OCI-LY7 (cell line): Measurements from ENCODE around the gene DCAF15. TPM values are rescaled to one million over a fixed set of nuclear protein-coding genes. Genes with fewer than 3 reads are reported as not detected.

ENCODE experiments used
- BruUV-seq: library from RNA; stranded (reverse); fragments of 400-500 nt; replicated peaks from 2 replicates; lab custom pipeline; 2021; lab: Mats Ljungman, UMichigan
- CTCF ChIA-PET: fragments of 300-600 bp; sonication (Branson Sonifier 250); formaldehyde crosslinking; loops from one replicate; lab custom pipeline; 2022; ENCODE audit warnings: antibody characterized with exemption; ENCODE audit not compliant: unreplicated experiment; lab: Charles Lee
- POLR2A ChIA-PET: fragments of 300-600 bp; sonication (Branson Sonifier 250); formaldehyde crosslinking; loops from one replicate; lab custom pipeline; 2022; ENCODE audit warnings: antibody characterized with exemption; lab: Charles Lee
- DNase-seq: peaks from one replicate; pipeline ENCODE4 v3.0.0-alpha.2; 2015; ENCODE audit warnings: low spot score
- H2AFZ ChIP-seq: fragments of 200-600 bp; sonication (generic), shearing (Covaris generic); 2 replicates; pipeline ENCODE4 v1.6.1; 2014; ENCODE audit warnings: mild to moderate bottlenecking, antibody characterized with exemption, low read length, moderate library complexity
- H3K27ac ChIP-seq: fragments of 200-600 bp; sonication (generic); 2 replicates; pipeline ENCODE4 v1.5.1; 2014; ENCODE audit warnings: mixed run types, low read depth, mild to moderate bottlenecking, moderate library complexity, low read length, inconsistent platforms; ENCODE audit not compliant: poor library complexity, severe bottlenecking
- H3K36me3 ChIP-seq: fragments of 200-600 bp; sonication (generic); 2 replicates; pipeline ENCODE4 v1.6.1; 2014; ENCODE audit warnings: mild to moderate bottlenecking, antibody characterized with exemption, low read length, moderate library complexity, mixed read lengths; ENCODE audit not compliant: insufficient read depth
- H3K4me1 ChIP-seq: fragments of 200-600 bp; sonication (generic); 2 replicates; pipeline ENCODE4 v1.5.1; 2014; ENCODE audit warnings: mild to moderate bottlenecking, low read length; ENCODE audit not compliant: insufficient read depth, poor library complexity, severe bottlenecking
- H3K4me2 ChIP-seq: fragments of 200-600 bp; sonication (generic); 2 replicates; pipeline ENCODE4 v1.6.1; 2014; ENCODE audit warnings: mild to moderate bottlenecking, low read length
- H3K4me3 ChIP-seq: fragments of 200-600 bp; sonication (generic); 2 replicates; pipeline ENCODE4 v1.5.1; 2014; ENCODE audit warnings: mild to moderate bottlenecking, low read depth, low read length; ENCODE audit not compliant: poor library complexity, severe bottlenecking
- H3K79me2 ChIP-seq: fragments of 200-600 bp; sonication (generic); 2 replicates; pipeline ENCODE4 v1.6.1; 2016; ENCODE audit warnings: low read depth, mild to moderate bottlenecking, low read length, moderate library complexity, mixed read lengths; ENCODE audit not compliant: insufficient read depth
- H3K9me2 ChIP-seq: fragments of 200-600 bp; sonication (generic); 2 replicates; pipeline ENCODE4 v1.6.1; 2016; ENCODE audit warnings: mild to moderate bottlenecking, low read length, mixed read lengths; ENCODE audit not compliant: insufficient read depth
- H3K9me3 ChIP-seq: fragments of 200-600 bp; sonication (generic); 2 replicates; pipeline ENCODE4 v1.6.1; 2014; ENCODE audit warnings: mild to moderate bottlenecking, mixed run types, low read length, mixed read lengths
- H4K20me1 ChIP-seq: fragments of 200-600 bp; sonication (generic); 2 replicates; pipeline ENCODE4 v1.6.1; 2014; ENCODE audit warnings: mild to moderate bottlenecking, antibody characterized with exemption, low read length, moderate library complexity, mixed read lengths; ENCODE audit not compliant: insufficient read depth
- EZH2phosphoT487 ChIP-seq: fragments of 200-600 bp; sonication (generic); IDR thresholded peaks from 2 replicates; pipeline ENCODE4 v1.6.1; 2018; ENCODE audit warnings: low read depth, borderline replicate concordance, mild to moderate bottlenecking, mixed run types, antibody characterized with exemption, low read length, moderate library complexity, mixed read lengths
- intact Hi-C: fragments of 100-400 bp; cut with micrococcal nuclease; formaldehyde crosslinking; loops from one replicate; pipeline ENCODE4 v1.10.0; 2022; ENCODE audit not compliant: unreplicated experiment
- total RNA-seq, 2 experiments: library from RNA; depleted of rRNA in 1 of 2; stranded (reverse); fragments of >200 nt in 1 of 2; shearing (Covaris generic) in 1 of 2; gene quantifications; 2 replicates each; pipeline ENCODE4 v1.2.3, GENCODE V29; 2014 to 2022
- TF ChIP-seq, protein P1 (sequence below): fragments of 200-600 bp; sonication (generic); conservative IDR thresholded peaks from 2 replicates; pipeline ENCODE4 v1.5.1; 2014; ENCODE audit warnings: mild to moderate bottlenecking, antibody characterized with exemption, low read length, moderate library complexity, mixed read lengths

The DCAF15 gene
- total RNA-seq, 2 experiments from 2014 or later, result 71.3 to 86.2 TPM

DNA sequence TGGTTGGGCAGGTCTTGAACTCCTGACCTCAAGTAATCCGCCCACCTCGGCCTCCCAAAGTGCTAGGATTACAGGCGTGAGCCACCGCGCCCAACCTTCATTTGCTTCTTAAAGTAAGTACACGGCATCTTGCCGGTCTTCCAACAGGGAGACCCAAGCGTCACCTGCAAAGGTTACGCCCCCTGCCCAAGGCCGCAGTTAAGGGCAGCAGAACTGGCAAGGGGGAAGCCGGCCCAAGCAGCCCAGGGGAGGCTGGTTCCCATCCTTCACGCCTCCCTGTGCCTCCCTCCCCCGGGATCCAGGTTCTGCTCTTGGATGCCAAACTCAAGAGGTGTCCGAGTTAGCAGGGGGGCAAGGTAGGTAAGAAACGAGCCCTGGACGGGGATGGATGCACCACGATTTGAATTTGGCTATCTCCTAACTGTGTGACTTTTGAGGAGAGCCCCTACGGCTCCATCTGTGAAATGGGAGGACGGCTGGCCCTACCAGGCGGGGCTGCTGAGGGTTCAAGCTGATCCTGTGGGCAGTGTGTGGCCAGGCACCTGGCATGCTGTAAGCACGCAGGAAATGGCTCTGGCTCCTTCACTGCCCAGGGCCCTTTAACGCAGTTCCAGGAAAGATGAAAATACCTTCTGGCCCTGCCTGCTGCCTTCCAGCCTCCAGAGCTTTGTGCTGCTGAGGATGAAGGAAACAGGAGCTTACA lies 44.8 kb downstream of the DCAF15 start:
- Histone ChIP-seq H3K36me3 (peaks cover 56% of the 10 kb centered on the region), H3K4me1 (peaks cover 18% of the 10 kb centered on the region), H3K9me2 (no peaks in the 10 kb centered on the region), H3K79me2 (peaks cover 29% of the 10 kb centered on the region), H3K4me2 (no peak overlapping the region), H3K9me3 (peaks cover 9% of the 10 kb centered on the region), H2AFZ (no peak overlapping the region), H3K4me3 (no peak overlapping the region), H4K20me1 (no peaks in the 10 kb centered on the region), H3K27ac (no peak overlapping the region)
- no peak for TF ChIP-seq EZH2phosphoT487
- TF ChIP-seq, protein P1, sequence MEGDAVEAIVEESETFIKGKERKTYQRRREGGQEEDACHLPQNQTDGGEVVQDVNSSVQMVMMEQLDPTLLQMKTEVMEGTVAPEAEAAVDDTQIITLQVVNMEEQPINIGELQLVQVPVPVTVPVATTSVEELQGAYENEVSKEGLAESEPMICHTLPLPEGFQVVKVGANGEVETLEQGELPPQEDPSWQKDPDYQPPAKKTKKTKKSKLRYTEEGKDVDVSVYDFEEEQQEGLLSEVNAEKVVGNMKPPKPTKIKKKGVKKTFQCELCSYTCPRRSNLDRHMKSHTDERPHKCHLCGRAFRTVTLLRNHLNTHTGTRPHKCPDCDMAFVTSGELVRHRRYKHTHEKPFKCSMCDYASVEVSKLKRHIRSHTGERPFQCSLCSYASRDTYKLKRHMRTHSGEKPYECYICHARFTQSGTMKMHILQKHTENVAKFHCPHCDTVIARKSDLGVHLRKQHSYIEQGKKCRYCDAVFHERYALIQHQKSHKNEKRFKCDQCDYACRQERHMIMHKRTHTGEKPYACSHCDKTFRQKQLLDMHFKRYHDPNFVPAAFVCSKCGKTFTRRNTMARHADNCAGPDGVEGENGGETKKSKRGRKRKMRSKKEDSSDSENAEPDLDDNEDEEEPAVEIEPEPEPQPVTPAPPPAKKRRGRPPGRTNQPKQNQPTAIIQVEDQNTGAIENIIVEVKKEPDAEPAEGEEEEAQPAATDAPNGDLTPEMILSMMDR, result no peak
- CTCF ChIA-PET, result no interaction called here
- BruUV-seq, result no TSS peak
- intact Hi-C loops, result no loop called here
- POLR2A ChIA-PET, result no interaction called here
- no peak for DNase-seq

DNA sequence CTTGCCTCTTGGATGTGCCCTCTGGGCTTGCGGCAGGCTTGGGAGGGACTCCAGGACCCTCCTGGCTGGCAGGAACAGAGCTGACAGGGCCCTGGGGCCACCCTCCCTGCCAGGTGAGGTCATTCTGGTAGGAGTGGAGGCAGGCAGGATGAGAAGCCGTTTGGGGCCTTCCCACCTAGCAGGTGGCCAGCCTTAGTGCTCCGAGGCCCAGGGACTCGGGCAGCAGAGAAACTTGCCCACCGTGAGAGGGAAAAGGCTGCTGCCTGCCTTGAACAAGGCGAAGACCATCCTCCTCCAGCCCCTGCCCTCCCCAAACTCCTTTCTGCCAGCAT lies 45.3 kb downstream of the DCAF15 start:
- Histone ChIP-seq H3K79me2 (peaks cover 34% of the 10 kb centered on the region), H3K9me3 (peaks cover 9% of the 10 kb centered on the region), H3K36me3 (peaks cover 50% of the 10 kb centered on the region), H2AFZ (no peak overlapping the region), H3K4me1 (peaks cover 23% of the 10 kb centered on the region), H3K4me2 (no peak overlapping the region), H4K20me1 (no peaks in the 10 kb centered on the region), H3K9me2 (no peaks in the 10 kb centered on the region), H3K27ac (no peak overlapping the region), H3K4me3 (no peak overlapping the region)
- TF ChIP-seq, protein P1, result no peak
- intact Hi-C loops, result no loop called here
- ChIA-PET CTCF (no interaction called here), POLR2A (no interaction called here)
- no TSS peak for BruUV-seq
- DNase-seq, result no peak

DNA sequence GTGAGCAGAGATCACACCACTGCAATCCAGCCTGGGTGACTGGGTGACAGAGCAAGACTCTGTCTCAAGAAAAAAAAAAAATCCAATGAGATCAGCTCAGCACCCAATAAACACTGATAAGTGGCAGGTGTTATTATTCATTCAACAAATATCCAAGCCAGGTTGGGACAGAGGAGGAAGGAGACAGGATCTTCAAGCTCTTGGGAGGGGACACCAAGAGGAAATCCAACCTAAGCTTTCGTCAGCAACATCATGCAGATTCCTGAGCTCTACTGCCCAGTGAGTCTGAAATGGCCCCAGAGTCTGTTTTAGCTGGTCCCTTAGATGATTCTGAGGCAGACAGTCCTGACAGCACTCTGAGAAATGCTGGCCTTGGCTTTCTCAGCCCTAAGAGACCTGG lies 46.1 kb downstream of the DCAF15 start:
- CTCF ChIA-PET, result interaction anchor here (0.7 kb wide), 1 partner anchor 119 kb away, joined by 3 read pairs; no protein-coding TSS in a partner anchor
- no TSS peak for BruUV-seq
- intact Hi-C loops, result no loop called here
- no peak for DNase-seq
- POLR2A ChIA-PET, result interaction anchor here (0.7 kb wide), 2 partner anchors 9 to 38 kb away, joined by 3 read pairs; no protein-coding TSS in a partner anchor
- Histone ChIP-seq H3K9me3 (peaks cover 9% of the 10 kb centered on the region), H3K36me3 (peaks cover 43% of the 10 kb centered on the region), H2AFZ (no peak overlapping the region), H3K4me2 (no peak overlapping the region), H3K9me2 (no peaks in the 10 kb centered on the region), H3K4me1 (peaks cover 32% of the 10 kb centered on the region), H3K4me3 (no peak overlapping the region), H3K27ac (no peak overlapping the region), H3K79me2 (peaks cover 43% of the 10 kb centered on the region), H4K20me1 (no peaks in the 10 kb centered on the region)
- TF ChIP-seq EZH2phosphoT487, result no peak
- TF ChIP-seq, protein P1, result no peak
